Measurements from ENCODE around the gene GNA12.
A peak's percentile ranks its signal among the peaks of the same experiment; 100 is the strongest.

GRCh38 chr7:2710901-2711551 is 133.1 kb downstream of the GNA12 start:
- TF ChIP-seq POLR2A (IDR thresholded peaks at IDR 0.05): no peak
- TF ChIP-seq, protein P1, sequence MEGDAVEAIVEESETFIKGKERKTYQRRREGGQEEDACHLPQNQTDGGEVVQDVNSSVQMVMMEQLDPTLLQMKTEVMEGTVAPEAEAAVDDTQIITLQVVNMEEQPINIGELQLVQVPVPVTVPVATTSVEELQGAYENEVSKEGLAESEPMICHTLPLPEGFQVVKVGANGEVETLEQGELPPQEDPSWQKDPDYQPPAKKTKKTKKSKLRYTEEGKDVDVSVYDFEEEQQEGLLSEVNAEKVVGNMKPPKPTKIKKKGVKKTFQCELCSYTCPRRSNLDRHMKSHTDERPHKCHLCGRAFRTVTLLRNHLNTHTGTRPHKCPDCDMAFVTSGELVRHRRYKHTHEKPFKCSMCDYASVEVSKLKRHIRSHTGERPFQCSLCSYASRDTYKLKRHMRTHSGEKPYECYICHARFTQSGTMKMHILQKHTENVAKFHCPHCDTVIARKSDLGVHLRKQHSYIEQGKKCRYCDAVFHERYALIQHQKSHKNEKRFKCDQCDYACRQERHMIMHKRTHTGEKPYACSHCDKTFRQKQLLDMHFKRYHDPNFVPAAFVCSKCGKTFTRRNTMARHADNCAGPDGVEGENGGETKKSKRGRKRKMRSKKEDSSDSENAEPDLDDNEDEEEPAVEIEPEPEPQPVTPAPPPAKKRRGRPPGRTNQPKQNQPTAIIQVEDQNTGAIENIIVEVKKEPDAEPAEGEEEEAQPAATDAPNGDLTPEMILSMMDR (IDR thresholded peaks at IDR 0.05 in 8 of 11, conservative IDR thresholded peaks at IDR 0.05 in 3 of 11): no peak
- TF ChIP-seq POLR2AphosphoS5 (IDR thresholded peaks at IDR 0.05): peak in 2 of 3 donors; percentile 42 to 74

All from spleen (tissue), 7 donors.